HG02970 (cell line): ENCODE results near the gene RNF13.
A peak's percentile ranks its signal among the peaks of the same experiment; 100 is the strongest.
"Not testable (repeated sequence)": the region's sequence is repeated elsewhere in the genome, so short reads cannot be mapped to it uniquely, and the experiment has no call there.

Experiments used
- ATAC-seq: cut with Tn5 transposase; IDR thresholded peaks from one replicate; pipeline ENCODE4 v1.9.1; 2021; ENCODE audit warnings: mild to moderate bottlenecking, moderate library complexity, moderate number of reproducible peaks; ENCODE audit not compliant: unreplicated experiment, low FRiP score

The RNF13 gene

GRCh38 chr3:149796026-149796425 lies 17.0 kb upstream of the RNF13 start:
- ATAC-seq: no peak

DNA sequence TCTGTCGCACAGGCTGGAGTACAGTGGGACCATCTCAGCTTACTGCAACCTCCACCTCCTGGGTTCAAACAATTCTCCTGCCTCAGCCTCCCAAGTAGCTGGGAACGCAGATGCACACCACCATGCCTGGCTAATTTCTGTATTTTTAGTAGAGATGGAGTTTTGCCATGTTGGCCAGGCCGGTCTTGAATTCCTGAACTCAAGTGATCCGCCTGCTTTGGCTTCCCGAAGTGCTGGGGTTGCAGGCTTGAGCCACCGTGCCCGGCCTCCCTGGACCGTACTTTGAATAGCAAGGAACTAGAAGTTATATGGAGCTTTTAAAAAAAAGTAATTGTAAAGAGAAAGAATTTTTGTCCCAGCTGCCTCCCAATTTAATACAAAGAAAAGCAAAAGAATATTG lies 12.3 kb upstream of the RNF13 start:
- ATAC-seq: no peak

GRCh38 chr3:149801195-149801594 lies 11.8 kb upstream of the RNF13 start:
- ATAC-seq: no peak

GRCh38 chr3:149801639-149802038 lies 11.4 kb upstream of the RNF13 start:
- ATAC-seq: no peak

- no peak for ATAC-seq
Observed at GRCh38 chr3:149806171-149806778, 6.7 kb upstream of the RNF13 start.

DNA sequence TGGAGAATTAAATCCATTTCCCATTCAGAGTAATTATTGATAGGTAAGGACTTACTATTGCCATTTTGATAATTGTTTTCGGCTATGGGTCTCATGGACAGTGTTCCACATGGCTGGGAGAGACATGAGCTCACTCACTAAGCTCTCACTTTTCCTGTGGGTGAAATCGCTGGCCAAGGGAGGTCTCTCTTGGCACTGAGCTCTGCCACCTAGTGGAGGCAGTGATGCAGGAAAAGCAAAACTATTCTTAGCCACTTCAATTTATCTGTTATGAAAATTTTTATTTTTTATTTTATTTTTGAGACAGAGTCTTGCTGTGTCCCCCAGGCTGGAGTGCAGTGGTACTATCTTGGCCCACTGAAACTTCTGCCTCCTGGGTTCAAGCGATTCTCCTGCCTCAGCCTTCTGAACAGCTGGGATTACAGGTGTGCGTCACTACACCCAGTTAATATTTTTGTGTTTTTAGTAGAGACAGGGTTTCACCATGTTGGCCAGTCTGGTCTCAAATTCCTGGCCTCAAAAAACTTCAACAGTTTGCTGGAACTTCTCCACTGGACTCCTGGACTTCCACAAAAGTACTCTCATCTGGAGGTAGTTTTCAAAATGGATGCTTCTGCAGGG lies 4.7 kb upstream of the RNF13 start:
- ATAC-seq: no peak

- ATAC-seq: no peak
Observed at GRCh38 chr3:149809699-149810098, 3.3 kb upstream of the RNF13 start.

DNA sequence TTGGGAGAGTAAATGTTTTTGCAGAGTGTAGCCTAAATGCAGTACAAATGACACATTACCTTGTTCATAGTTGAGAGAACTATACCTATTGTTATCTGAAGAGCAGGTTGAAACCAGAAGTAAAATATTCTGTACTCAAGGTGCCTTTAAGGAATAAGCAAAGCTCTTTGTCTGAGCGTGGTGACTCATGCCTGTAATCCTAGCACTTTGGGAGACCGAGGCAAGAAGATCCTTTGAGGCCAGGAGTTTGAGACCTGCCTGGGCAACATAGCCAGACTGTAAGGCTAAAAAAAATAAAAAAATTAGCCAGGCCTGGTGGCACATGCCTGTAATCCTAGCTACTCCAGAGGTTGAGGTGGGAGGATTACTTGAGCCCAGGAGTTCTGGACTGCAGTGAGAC lies 2.2 kb upstream of the RNF13 start:
- ATAC-seq: no peak

DNA sequence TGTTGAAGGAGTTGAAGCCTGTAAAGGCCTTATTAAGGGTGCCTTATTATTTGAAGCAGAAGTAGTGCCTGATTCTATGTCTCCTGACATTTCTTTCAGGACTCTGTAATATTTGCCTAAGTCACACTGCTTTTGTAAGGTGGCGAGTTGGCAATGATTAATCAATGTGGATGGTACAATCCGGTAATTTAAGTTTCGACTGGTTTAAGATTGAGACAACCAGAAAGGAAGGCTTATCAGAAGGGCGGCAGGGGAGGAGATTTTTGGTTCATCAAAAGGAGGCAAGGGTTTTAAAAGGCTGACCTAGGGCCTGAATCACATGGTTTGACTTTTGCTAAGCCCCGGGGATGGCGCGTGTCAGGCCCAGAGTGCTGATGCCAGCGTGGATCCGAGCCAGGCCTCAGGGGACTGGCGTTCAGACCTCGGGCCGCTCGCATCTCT lies 830 bp upstream of the RNF13 start:
- no peak for ATAC-seq

DNA sequence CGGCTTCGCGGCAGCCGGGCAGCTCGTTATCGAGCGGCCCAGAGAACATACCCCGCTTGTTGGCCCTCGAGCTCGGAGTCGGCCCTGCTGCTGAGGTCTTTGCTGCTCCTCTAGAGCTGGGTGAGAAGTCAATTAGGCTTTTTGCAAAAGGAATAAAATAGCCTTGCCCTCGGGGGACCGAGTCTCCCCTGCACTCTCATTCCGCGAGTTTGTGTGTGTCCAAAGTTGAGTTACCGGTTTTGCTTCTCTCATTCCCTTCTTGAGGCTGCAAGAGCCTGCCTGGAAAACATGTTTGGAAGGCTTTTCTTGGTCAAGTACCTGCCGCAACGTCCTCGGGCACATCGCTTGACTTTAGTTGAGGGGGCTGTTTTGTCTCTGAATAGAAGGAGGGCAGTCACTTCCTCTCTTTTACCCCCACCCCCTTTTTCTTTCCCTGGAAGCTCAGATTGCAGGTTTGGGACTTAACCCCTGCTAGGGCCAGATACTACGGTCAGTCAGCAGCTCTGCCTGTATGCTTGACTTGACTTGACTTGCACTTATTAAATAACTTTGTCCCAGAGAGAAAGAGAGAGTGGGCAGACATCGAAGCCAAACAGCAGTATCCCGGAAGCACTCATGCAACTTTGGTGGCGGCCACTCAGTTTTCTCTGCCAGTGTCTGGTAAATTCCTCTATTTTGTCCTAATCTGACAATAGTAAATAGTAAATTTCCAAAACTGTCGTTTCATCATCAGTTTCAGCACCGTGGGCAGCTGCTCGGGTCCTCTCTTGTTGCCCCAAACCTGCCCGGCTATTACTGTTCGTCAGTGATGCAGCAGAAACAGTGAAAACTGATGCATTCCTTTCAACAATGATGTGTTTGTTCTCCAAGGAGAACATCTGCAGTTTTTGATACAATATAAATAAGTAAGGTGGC lies 609 bp downstream of the RNF13 start:
- ATAC-seq: peak; percentile 13

- no peak for ATAC-seq
Observed at GRCh38 chr3:149815321-149815720, 2.3 kb downstream of the RNF13 start.

- no peak for ATAC-seq
Observed at GRCh38 chr3:149815728-149816127, 2.7 kb downstream of the RNF13 start.

DNA sequence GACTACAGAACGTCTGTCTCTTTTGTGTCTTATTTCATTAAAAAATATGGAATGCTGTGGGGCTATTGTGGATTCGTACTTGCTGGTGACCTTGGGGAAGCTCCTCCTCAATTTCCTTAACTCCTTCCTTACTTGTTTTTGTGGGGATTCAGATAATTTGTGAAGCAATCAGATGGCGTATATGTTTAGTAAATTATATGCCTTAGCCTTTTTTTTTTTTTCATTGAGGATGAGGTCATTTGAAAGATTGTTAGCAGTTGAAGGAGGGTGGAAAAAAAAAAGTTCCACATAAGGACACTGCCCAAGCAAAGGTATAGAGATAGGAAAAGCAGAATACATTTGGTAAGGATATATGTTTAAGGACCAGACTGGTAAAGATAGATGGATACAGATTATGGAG lies 3.3 kb downstream of the RNF13 start:
- no peak for ATAC-seq

DNA sequence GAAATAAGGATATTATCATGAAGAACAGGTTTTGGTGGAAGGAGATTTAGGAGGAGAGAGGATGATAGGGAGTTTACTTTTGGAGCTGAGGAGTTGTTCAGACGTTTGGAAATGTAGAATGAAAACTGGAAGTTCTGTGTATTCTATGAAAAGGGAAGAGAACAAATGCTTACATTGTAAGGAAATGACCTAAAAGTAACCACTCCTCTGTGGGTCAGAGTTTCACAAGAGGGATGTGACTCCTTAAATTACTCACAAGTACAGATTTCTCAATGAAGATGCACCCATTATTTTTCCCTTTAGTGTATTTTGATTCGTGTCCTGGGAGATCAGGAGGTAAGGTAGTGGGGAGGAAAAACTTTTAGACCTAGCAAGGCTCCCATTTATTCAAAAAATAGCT lies 4.0 kb downstream of the RNF13 start:
- ATAC-seq: no peak

DNA sequence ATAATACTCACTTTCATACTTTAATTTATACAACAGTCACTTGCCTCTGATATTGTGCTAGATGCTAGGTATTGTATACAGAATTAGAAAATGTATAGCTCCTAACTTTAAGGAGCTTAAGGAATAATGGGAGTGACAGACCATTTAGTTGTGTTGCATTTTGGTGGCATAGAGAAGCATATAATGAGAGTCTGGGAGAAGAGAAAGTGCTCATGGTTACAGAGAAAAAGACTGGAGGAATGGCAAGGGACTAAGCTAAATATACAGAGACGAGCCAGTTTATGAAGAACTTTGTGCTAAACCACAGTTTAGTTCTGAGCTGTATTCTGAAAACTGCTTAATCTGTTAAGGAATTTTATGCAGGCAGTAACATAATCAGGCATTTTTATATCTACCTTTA lies 6.4 kb downstream of the RNF13 start:
- ATAC-seq: no peak

DNA sequence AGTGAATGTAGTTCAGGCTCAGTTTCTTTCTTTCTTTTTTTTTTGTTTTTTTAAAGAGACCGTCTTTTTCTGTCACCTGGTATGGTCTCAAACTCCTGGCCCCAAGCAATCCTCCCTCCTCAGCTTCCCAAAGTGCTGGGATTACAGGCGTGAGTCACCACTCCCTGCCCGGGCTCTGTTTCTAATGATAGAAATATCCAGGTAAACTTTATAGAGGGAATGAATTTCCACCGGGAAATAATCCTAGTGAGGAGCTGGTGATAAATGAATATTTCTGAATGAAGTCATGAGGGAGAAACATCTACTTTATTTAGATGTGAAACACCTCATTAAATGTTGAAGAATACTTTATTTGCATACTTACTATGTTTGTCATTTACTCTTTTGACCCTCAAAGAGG lies 7.2 kb downstream of the RNF13 start:
- no peak for ATAC-seq

DNA sequence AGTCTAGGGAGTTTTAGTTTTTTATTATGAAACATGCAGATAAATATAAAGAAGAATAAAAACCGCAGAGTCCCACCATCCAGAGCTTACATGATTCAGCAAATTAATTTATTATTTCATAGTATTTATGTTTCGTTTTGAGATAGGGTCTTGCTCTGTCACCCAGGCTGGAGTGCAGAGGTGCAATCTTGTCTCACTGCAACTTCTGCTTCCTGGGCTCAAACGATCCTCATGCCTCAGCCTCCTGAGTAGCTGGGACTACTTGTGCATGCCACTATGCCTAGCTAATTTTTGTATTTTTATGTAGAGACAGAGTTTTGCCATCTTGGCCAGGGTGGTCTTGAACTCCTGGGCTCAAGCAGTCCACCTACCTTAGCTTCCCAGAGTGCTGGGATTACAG lies 13.6 kb downstream of the RNF13 start:
- no peak for ATAC-seq

DNA sequence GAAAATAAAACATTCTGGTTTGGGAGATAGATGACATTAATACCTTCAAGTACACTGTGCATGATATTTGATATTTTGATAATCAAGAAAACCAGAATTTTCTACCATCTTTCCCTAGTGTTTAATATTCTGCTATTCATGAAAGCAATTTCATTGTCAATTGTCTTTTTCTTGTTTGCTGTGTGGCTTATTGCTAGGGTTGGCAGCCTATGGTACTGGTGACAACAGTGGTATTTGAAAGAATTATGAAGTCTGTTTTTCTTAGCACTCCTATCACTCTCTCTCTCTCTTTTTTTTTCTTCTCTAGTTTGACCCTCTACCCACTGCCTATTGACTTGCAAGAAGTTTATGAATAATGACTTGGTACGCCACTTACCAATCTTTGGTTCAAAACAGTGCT lies 15.4 kb downstream of the RNF13 start:
- ATAC-seq: no peak

GRCh38 chr3:149829631-149830030 lies 16.6 kb downstream of the RNF13 start:
- ATAC-seq: not testable (repeated sequence)

DNA sequence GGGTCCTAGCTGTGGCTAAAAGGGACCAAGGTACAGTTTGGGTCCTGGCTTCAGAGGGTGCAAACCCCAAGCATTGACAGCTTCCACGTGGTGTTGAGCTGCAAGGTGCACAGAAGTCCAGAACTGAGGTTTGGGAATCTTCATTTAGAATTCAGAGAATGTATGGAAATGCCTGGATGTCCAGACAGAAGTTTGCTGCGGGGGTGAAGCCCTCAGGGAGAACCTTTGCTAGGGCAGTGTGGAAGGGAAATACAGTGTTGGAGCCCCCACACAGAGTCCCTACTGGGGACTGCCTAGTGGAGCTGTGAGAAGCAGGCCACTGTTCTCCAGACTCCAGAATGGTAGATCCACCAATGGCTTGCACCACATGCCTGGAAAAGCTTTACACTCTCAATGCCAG lies 17.9 kb downstream of the RNF13 start:
- no peak for ATAC-seq

- no peak for ATAC-seq
Observed at GRCh38 chr3:149831321-149831720, 18.3 kb downstream of the RNF13 start.

GRCh38 chr3:149832086-149832485 lies 19.1 kb downstream of the RNF13 start:
- ATAC-seq: no peak
